Mesenchymal stem cell (in vitro differentiated cells and primary cell): Measurements from ENCODE around the gene C19orf47.

Experiments used
- DNase-seq: peaks from one replicate; pipeline ENCODE4 v3.0.0-alpha.2; 2013
- H2AFZ ChIP-seq: one replicate; pipeline ENCODE4 v1.6.1; 2013; ENCODE audit warnings: low read depth, mild to moderate bottlenecking, control low read depth, inconsistent platforms, low read length, moderate library complexity
- H2AK5ac ChIP-seq: 2 replicates; pipeline ENCODE4 v1.6.1; 2013; ENCODE audit warnings: low read length, moderate library complexity, mild to moderate bottlenecking, inconsistent platforms; ENCODE audit not compliant: severe bottlenecking
- H2BK120ac ChIP-seq: one replicate; pipeline ENCODE4 v1.6.1; 2013; ENCODE audit warnings: low read depth, mild to moderate bottlenecking, inconsistent platforms, low read length, moderate library complexity
- H2BK12ac ChIP-seq, 2 experiments: one replicate each; pipeline ENCODE4 v1.6.1; 2013; ENCODE audit warnings: inconsistent platforms in 2 of 2, low read length in 2 of 2, mild to moderate bottlenecking in 2 of 2, moderate library complexity in 2 of 2, control low read depth in 1 of 2
- H2BK15ac ChIP-seq: one replicate; pipeline ENCODE4 v1.6.1; 2013; ENCODE audit warnings: mild to moderate bottlenecking, low read depth, inconsistent platforms; ENCODE audit not compliant: poor library complexity, severe bottlenecking
- H2BK5ac ChIP-seq: 2 replicates; pipeline ENCODE4 v1.6.1; 2013; ENCODE audit warnings: low read depth, mild to moderate bottlenecking, low read length, control low read depth, inconsistent platforms; ENCODE audit not compliant: poor library complexity, severe bottlenecking
- H3K14ac ChIP-seq, 2 experiments: one replicate each; pipeline ENCODE4 v1.6.1; 2013; ENCODE audit warnings: inconsistent platforms in 2 of 2, low read length in 2 of 2, control low read depth in 1 of 2, mild to moderate bottlenecking in 1 of 2, moderate library complexity in 1 of 2
- H3K18ac ChIP-seq, 2 experiments: one replicate each; pipeline ENCODE4 v1.6.1; 2013; ENCODE audit warnings: inconsistent platforms in 2 of 2, low read length in 2 of 2, control low read depth in 1 of 2, low read depth in 1 of 2, mild to moderate bottlenecking in 1 of 2
- H3K23ac ChIP-seq, 2 experiments: one replicate each; pipeline ENCODE4 v1.6.1; 2013; ENCODE audit warnings: inconsistent platforms in 2 of 2, low read length in 2 of 2, mild to moderate bottlenecking in 2 of 2, moderate library complexity in 2 of 2, control low read depth in 1 of 2
- H3K27ac ChIP-seq: 2 replicates; pipeline ENCODE4 v1.5.1; 2013; ENCODE audit warnings: mild to moderate bottlenecking, moderate library complexity, low read length, control low read depth, inconsistent platforms; ENCODE audit not compliant: poor library complexity, severe bottlenecking
- H3K27me3 ChIP-seq, 2 experiments: 2 replicates each; pipeline versions ENCODE4 v1.6.1 to v1.7.0; 2013; ENCODE audit warnings: low read length in 2 of 2, mild to moderate bottlenecking in 2 of 2, moderate library complexity in 2 of 2, control low read depth in 1 of 2, inconsistent platforms in 1 of 2; ENCODE audit not compliant: control insufficient read depth in 1 of 2, insufficient read depth in 1 of 2
- H3K36me3 ChIP-seq, 2 experiments: 2 replicates each; pipeline versions ENCODE4 v1.6.1 to v1.7.0; 2013; ENCODE audit warnings: low read length in 2 of 2, control low read depth in 1 of 2, inconsistent platforms in 1 of 2, low read depth in 1 of 2, mild to moderate bottlenecking in 1 of 2; ENCODE audit not compliant: insufficient read depth in 2 of 2, control insufficient read depth in 1 of 2
- H3K4ac ChIP-seq, 2 experiments: one replicate each; pipeline ENCODE4 v1.6.1; 2013; ENCODE audit warnings: inconsistent platforms in 2 of 2, low read length in 2 of 2, mild to moderate bottlenecking in 2 of 2, moderate library complexity in 2 of 2, control low read depth in 1 of 2, low read depth in 1 of 2
- H3K4me1 ChIP-seq: 2 replicates; pipeline ENCODE4 v1.6.1; 2013; ENCODE audit warnings: low read depth, low read length, control low read depth; ENCODE audit not compliant: control insufficient read depth, insufficient read depth
- H3K4me2 ChIP-seq: 2 replicates; pipeline ENCODE4 v1.6.1; 2013; ENCODE audit warnings: low read length, mild to moderate bottlenecking, inconsistent platforms; ENCODE audit not compliant: poor library complexity, severe bottlenecking
- H3K4me3 ChIP-seq, 2 experiments: 2 replicates each; pipeline versions ENCODE4 v1.5.1 to v1.7.0; 2013; ENCODE audit warnings: low read length in 2 of 2, mild to moderate bottlenecking in 2 of 2, control low read depth in 1 of 2, low read depth in 1 of 2; ENCODE audit not compliant: insufficient read depth in 1 of 2
- H3K79me1 ChIP-seq: replicated peaks from 2 replicates; pipeline ENCODE4 v1.6.1; 2013; ENCODE audit warnings: mild to moderate bottlenecking, control low read depth, low read length, inconsistent platforms; ENCODE audit not compliant: poor library complexity, severe bottlenecking
- H3K9ac ChIP-seq: 2 replicates; pipeline ENCODE4 v1.7.0; 2013; ENCODE audit warnings: mild to moderate bottlenecking, low read length, moderate library complexity
- H3K9me3 ChIP-seq: 2 replicates; pipeline ENCODE4 v1.7.0; 2013; ENCODE audit warnings: mild to moderate bottlenecking, low read length; ENCODE audit not compliant: control insufficient read depth
- H4K8ac ChIP-seq: one replicate; pipeline ENCODE4 v1.6.1; 2013; ENCODE audit warnings: inconsistent platforms, mild to moderate bottlenecking, low read length, moderate library complexity
- H4K91ac ChIP-seq: one replicate; pipeline ENCODE4 v1.6.1; 2013; ENCODE audit warnings: mild to moderate bottlenecking, low read length, inconsistent platforms
- WGBS: methylation state at CpG from one replicate; pipeline ENCODE4 v1.1.7; 2013; ENCODE audit warnings: mixed read lengths; 5-methylcytosine and 5-hydroxymethylcytosine counted together

Gene C19orf47

GRCh38 chr19:40273469-40274360 lies 74.5 kb downstream of the C19orf47 start:
- Histone ChIP-seq H3K27ac (no peak overlapping the region), H2BK12ac (no peak overlapping the region), H2AFZ (no peak overlapping the region), H3K4me3 (no peak overlapping the region), H3K18ac (no peak overlapping the region), H3K9ac (no peak overlapping the region), H2AK5ac (no peak overlapping the region), H4K91ac (no peak overlapping the region), H3K36me3 (peaks cover 17 to 32% of the 10 kb centered on the region in 2 experiments), H3K9me3 (no peaks in the 10 kb centered on the region), H2BK5ac (no peak overlapping the region), H3K4me2 (no peak overlapping the region), H3K23ac (peak overlapping the region in 1 of 2 experiments; percentile 14), H4K8ac (no peak overlapping the region), H2BK120ac (no peak overlapping the region), H3K27me3 (no peaks in the 10 kb centered on the region), H3K14ac (peak overlapping the region in 1 of 2 experiments; percentile 21), H3K4ac (no peak overlapping the region), H2BK15ac (no peak overlapping the region), H3K4me1 (peaks cover 36% of the 10 kb centered on the region), H3K79me1 (peaks cover 28% of the 10 kb centered on the region)
- WGBS: 94% methylated on average over 14 of the region's 14 CpGs
- DNase-seq: no peak

GRCh38 chr19:40272261-40272660 lies 75.9 kb downstream of the C19orf47 start:
- WGBS: 93% methylated on average over 14 of the region's 14 CpGs
- peak overlapping the region; percentile 11 for H4K91ac ChIP-seq
- H3K4ac ChIP-seq: no peak overlapping the region
- no peak overlapping the region for H3K4me3 ChIP-seq
- H4K8ac ChIP-seq: no peak overlapping the region
- H3K36me3 ChIP-seq: peaks cover 17 to 38% of the 10 kb centered on the region in 2 experiments
- H3K9me3 ChIP-seq: no peaks in the 10 kb centered on the region
- H3K27ac ChIP-seq: no peak overlapping the region
- no peak overlapping the region for H2BK120ac ChIP-seq
- no peak overlapping the region for H3K18ac ChIP-seq
- no peak for DNase-seq
- H3K9ac ChIP-seq: no peak overlapping the region
- H3K4me1 ChIP-seq: peaks cover 30% of the 10 kb centered on the region
- no peak overlapping the region for H2AFZ ChIP-seq
- H2BK12ac ChIP-seq: no peak overlapping the region
- H2BK15ac ChIP-seq: no peak overlapping the region
- H3K14ac ChIP-seq: no peak overlapping the region
- H3K79me1 ChIP-seq: peaks cover 39% of the 10 kb centered on the region
- no peak overlapping the region for H3K23ac ChIP-seq
- H3K4me2 ChIP-seq: no peak overlapping the region
- H2AK5ac ChIP-seq: no peak overlapping the region
- H2BK5ac ChIP-seq: no peak overlapping the region
- no peaks in the 10 kb centered on the region for H3K27me3 ChIP-seq

- Histone ChIP-seq H3K9me3 (no peaks in the 10 kb centered on the region), H2BK120ac (no peak overlapping the region), H4K8ac (no peak overlapping the region), H2BK5ac (no peak overlapping the region), H3K9ac (no peak overlapping the region), H3K4me2 (no peak overlapping the region), H2AK5ac (no peak overlapping the region), H3K4me3 (no peak overlapping the region), H3K27me3 (no peaks in the 10 kb centered on the region), H3K79me1 (peaks cover 38% of the 10 kb centered on the region), H3K4ac (no peak overlapping the region), H3K23ac (no peak overlapping the region), H2BK15ac (no peak overlapping the region), H2AFZ (no peak overlapping the region), H3K27ac (no peak overlapping the region), H3K36me3 (peaks cover 19 to 42% of the 10 kb centered on the region in 2 experiments), H4K91ac (no peak overlapping the region), H3K4me1 (peaks cover 29% of the 10 kb centered on the region), H3K18ac (no peak overlapping the region), H3K14ac (no peak overlapping the region), H2BK12ac (no peak overlapping the region)
- WGBS: 98% methylated on average over 3 of the region's 4 CpGs
- no peak for DNase-seq
These were observed 76.5 kb downstream of the C19orf47 start for GRCh38 chr19:40271706-40272105.

GRCh38 chr19:40270362-40271089 lies 77.7 kb downstream of the C19orf47 start:
- H3K4ac ChIP-seq: no peak overlapping the region
- H3K9me3 ChIP-seq: no peaks in the 10 kb centered on the region
- H3K27ac ChIP-seq: no peak overlapping the region
- no peak overlapping the region for H3K4me2 ChIP-seq
- no peak overlapping the region for H3K18ac ChIP-seq
- no peak overlapping the region for H2AFZ ChIP-seq
- no peaks in the 10 kb centered on the region for H3K27me3 ChIP-seq
- H2BK12ac ChIP-seq: no peak overlapping the region
- peaks cover 45% of the 10 kb centered on the region for H3K79me1 ChIP-seq
- 97% methylated on average over 12 of the region's 12 CpGs for WGBS
- no peak overlapping the region for H2BK5ac ChIP-seq
- H4K8ac ChIP-seq: no peak overlapping the region
- no peak overlapping the region for H3K9ac ChIP-seq
- no peak overlapping the region for H2BK15ac ChIP-seq
- H3K23ac ChIP-seq: no peak overlapping the region
- peaks cover 29% of the 10 kb centered on the region for H3K4me1 ChIP-seq
- H3K14ac ChIP-seq: no peak overlapping the region
- H2BK120ac ChIP-seq: no peak overlapping the region
- no peak overlapping the region for H3K4me3 ChIP-seq
- H4K91ac ChIP-seq: no peak overlapping the region
- no peak for DNase-seq
- peaks cover 19 to 50% of the 10 kb centered on the region in 2 experiments for H3K36me3 ChIP-seq
- no peak overlapping the region for H2AK5ac ChIP-seq
